ENCODE data around the gene EREG.
A peak's percentile ranks its signal among the peaks of the same experiment; 100 is the strongest.

DNA sequence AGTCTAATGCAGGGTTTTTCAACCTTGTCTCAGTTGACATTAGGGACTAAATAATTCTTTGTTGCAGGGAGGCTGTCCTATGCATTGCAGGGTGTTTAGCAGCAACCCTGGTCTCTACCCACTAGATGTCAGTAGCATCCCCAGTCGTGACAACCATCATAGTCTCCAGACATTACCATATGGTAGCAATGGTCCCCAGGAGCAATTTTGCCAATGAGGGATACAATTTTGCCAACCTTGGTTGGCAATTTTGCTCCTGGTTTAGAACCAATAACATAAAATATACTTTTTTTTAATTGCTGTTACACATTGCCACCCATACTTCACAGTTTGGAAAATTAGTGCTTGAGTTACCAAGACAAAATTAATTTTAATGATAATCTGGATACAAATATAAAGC is 6.0 kb downstream of the EREG start:
- TF ChIP-seq, protein P1, sequence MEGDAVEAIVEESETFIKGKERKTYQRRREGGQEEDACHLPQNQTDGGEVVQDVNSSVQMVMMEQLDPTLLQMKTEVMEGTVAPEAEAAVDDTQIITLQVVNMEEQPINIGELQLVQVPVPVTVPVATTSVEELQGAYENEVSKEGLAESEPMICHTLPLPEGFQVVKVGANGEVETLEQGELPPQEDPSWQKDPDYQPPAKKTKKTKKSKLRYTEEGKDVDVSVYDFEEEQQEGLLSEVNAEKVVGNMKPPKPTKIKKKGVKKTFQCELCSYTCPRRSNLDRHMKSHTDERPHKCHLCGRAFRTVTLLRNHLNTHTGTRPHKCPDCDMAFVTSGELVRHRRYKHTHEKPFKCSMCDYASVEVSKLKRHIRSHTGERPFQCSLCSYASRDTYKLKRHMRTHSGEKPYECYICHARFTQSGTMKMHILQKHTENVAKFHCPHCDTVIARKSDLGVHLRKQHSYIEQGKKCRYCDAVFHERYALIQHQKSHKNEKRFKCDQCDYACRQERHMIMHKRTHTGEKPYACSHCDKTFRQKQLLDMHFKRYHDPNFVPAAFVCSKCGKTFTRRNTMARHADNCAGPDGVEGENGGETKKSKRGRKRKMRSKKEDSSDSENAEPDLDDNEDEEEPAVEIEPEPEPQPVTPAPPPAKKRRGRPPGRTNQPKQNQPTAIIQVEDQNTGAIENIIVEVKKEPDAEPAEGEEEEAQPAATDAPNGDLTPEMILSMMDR (IDR thresholded peaks at IDR 0.05), result peak in 5 of 6 experiments; percentile 42 to 73 (median 51)
- TF ChIP-seq POLR2A (IDR thresholded peaks at IDR 0.05), result no peak

All from esophagus squamous epithelium (tissue), 4 donors.